ENCODE data around the gene BHLHE23.

DNA sequence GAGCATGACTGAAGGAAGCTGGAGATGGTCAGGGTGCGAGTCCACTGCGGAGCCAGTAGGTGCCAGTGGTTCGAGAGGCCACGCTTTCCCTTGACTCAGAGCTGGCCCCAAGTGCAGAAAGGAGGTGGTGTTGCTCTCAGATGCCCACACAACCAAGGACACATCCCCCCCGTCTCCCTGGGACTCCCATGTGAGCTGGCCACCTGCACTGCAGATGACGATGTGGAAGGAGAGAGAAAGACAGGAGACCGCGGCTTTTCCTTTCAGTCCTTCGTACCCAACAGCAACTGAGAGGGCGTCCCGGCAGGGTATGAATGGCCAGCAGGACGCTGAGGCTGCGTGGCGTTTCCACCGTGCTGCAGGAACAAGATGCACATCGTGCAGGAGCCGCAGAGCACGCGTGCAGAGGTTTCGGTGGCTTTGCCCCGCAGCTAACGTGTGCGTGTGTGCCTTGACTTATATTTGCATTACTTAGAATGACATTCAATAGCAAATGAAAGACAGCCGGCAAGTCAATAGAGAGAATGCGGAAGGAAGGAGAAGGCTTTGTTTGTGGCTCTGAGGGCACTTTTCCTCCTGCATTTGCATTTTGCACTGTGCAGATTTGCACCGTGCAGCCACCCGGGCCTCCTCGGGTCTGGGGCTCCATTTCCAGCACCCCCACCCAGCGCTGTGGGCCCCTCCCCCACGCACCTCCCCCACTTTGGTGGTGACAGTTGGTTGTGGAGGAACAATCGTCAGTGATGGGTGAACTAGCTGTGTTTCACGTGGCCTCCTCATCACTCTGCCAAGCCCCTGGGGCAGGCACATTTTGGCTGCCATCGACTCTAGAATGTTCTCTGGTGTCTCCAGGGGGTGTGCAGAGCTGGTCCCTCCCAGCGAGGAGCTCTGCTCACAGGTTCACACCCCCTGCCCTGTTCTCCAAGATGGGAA is 26.4 kb upstream of the BHLHE23 start:
- TF ChIP-seq POLR2AphosphoS5 (IDR thresholded peaks at IDR 0.05) (no peak), POLR2A (IDR thresholded peaks at IDR 0.05) (no peak)
- TF ChIP-seq, protein P1, sequence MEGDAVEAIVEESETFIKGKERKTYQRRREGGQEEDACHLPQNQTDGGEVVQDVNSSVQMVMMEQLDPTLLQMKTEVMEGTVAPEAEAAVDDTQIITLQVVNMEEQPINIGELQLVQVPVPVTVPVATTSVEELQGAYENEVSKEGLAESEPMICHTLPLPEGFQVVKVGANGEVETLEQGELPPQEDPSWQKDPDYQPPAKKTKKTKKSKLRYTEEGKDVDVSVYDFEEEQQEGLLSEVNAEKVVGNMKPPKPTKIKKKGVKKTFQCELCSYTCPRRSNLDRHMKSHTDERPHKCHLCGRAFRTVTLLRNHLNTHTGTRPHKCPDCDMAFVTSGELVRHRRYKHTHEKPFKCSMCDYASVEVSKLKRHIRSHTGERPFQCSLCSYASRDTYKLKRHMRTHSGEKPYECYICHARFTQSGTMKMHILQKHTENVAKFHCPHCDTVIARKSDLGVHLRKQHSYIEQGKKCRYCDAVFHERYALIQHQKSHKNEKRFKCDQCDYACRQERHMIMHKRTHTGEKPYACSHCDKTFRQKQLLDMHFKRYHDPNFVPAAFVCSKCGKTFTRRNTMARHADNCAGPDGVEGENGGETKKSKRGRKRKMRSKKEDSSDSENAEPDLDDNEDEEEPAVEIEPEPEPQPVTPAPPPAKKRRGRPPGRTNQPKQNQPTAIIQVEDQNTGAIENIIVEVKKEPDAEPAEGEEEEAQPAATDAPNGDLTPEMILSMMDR (IDR thresholded peaks at IDR 0.05) = no peak
